Esophagus mucosa (tissue), 1 donor: ENCODE data around the gene KRT3. TPM values are rescaled to one million over a fixed set of nuclear protein-coding genes. Genes with fewer than 3 reads are reported as not detected.
"Not testable (repeated sequence)": the region's sequence is repeated elsewhere in the genome, so short reads cannot be mapped to it uniquely, and the experiment has no call there.

ENCODE experiments used
- ATAC-seq: fragments of 200-7000 bp; cut with Tn5 transposase; one replicate; pipeline ENCODE4 v1.9.1; 2020
- total RNA-seq: library from RNA; stranded (reverse); gene quantifications from one replicate; pipeline ENCODE4 v1.2.4, GENCODE V29; 2023
- donor health status: DM: yes; HTN: yes; CAD: no.

The KRT3 gene
- total RNA-seq, 1 donor from 2014 or later: 1.0 TPM

- ATAC-seq: peak; percentile 19
Observed at GRCh38 chr12:52798003-52798670, 2.2 kb upstream of the KRT3 start.

DNA sequence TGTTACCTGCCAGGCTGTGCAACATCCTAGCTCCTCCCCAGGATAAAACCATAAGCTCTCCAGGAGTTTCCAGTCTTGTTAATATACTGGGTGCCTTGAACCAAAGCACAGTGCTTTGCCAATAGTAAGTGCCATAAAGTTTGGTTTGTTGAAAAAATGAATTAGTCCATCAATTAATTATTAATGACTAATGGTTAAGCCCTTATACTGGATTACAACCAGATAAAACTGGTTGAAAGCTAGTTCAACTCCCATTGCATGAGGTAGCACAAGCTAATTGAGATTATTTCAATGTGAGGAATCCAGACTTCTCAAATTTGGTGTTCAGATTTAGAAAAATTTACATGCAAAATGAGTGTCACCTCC lies 1.6 kb upstream of the KRT3 start:
- ATAC-seq: no peak

DNA sequence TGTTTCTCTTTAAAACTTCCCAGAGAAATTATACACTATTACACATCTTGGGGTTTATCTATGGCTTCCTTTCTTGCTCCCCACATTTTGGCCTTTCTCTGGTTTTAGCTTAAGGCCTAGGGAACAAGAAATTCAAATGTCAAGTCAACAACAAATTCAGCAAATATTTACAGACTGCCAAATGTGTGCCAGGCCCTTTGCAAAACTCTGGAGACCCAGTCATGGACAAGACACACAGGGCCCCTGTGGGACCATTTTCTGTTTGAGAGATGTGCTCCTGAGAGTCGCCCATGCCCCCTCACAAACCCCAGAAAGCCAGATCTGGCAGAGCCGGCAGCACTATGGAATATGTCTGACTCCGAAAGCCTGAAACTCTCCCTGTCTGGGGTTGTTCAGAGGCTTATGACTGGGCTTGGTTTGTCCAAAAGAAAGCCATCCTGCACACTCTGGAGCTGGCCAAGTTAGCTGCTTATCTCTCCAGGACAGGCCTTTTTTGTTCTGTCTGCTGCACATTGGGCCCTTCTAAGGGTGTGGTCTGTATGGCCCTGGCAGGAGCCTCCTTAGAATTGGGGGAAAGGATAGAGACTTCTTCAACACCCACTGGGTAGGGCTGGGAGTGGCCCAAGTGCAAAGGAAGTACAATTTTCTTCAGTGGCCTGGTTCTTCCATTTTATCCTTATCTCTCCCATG lies 1.1 kb upstream of the KRT3 start:
- ATAC-seq: no peak

DNA sequence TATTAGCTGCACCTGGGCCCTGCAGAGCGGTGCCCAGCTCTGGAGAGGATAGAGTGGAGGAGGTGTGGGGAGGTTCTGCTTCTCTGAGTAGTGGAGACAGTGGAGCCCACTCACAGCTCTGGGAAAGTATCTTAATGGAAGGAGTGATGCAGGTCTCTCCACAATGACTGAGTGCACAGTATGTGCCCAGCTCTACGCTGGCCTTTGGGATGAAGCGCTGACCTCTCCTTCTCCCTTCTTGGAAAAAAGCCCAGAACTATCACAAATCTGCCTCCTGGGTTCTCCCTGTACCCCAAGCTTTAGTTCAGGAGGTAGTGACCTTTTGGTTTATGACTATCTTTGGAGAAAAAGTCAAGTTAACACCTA lies 495 bp upstream of the KRT3 start:
- ATAC-seq: no peak

GRCh38 chr12:52795332-52795674 lies 614 bp downstream of the KRT3 start:
- ATAC-seq: not testable (repeated sequence)

DNA sequence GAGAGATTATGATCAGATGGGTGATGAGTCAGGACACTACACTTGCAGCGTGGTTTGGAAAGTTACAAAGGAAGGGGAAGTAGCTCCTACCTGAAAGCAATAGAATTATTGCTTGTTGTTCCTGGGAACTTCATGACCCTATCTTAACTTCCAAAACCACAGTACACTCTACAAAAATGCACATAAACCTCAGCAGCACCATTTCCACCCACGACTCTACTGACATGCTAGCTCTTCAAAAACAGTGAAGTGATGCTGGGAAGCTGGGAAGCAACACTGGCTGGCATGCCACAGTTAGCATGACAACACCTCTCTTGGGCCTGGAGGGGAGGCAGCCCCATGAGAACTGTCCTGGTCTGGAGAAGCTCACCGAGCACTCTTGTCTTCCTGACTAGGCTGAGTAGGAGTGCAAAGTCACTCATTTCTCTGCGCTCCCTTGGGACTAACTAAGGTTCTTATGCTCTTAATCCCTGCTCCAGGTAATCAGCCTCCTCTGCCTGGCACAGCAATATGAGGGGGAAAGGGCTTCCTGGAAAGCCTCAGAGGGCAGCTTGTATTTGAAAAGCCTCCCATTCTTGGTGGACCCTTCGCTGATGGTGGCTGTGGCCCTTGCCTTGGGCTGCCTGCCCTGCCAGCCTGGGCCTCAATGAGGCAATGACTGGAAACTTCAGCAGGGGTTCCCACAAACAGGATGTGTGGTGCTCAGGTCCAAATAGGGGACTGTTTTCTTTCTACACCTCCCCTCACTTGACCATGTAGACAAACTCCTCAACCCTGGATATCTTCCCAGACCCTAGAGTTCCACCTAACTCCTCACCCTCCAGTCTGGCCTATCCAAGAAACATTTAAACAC lies 1.2 kb downstream of the KRT3 start:
- ATAC-seq: no peak

DNA sequence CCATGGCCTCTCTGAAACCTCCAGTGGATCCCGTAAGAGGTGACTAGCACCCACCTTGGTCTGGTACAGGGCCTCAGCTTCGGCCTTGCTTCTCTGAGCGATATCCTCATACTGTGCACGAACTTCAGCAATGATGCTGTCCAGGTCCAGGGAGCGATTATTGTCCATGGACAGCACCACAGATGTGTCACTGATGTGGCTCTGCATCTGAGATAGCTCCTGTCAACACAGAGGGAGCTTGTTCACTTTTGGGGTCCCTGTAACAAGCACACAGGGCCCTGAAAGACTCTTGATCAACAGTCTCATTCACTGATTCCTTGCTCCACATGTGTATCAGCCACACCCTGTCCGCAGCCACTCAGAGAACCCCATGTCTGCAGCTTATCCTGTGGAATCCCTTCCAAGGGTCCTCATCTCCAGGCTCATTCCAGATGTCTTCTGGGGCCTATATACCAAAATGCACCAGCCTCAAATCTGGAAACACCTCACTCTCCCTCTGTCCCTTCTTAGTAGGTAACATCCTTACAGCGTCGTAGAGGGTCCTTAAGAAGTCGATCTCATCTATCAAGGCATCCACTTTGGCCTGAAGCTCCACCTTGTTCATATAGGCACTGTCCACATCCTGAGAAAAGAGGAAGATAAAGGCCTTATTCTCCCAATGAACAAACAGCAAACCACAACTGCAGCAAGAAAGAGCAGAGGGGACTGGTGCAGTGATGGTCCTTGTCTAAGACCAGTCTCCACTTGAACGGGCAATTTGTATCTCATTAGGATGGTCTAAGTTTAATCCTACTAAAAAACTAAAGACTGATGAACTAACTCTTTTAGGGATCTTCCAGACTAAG lies 3.5 kb downstream of the KRT3 start:
- ATAC-seq: no peak

- ATAC-seq: no peak
Observed at GRCh38 chr12:52791271-52792184, 4.4 kb downstream of the KRT3 start.

DNA sequence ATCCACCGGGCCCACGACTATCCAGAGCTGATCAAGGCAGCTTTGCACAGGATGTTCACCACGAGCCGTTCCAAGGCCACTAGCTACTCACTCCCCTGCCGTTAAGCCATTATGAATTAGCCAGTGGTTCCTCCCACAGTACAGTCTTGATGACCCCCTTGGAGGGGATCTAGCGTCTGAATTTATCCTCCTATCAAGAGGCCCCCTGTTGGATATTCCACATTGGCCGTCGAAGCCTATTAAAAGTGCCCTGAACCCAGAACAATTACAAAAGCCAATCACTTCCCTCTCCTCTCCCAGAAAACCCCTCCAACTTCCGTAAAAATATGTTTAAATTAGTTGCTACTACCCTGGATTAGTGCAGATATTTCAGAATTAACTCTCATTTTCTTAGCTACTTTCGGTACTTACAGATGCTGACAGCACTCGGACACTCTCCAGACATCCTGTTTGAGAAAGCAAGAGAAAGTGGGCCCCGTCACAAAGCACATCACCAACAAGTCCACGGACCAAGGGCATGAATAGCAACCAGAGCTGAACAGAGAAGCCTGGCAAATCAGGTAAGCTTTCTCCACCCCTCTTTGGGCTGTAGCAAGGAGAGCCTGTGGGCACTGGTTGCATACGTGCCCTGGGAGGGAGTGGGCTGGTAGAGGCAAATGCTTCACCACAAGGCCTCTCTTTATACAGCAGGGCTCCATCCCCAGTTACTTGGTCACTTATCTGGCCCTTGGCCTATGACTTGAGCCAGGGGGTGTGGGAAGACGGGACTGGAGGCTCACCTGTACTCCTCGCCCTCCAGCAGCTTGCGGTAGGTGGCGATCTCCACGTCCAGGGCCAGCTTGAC lies 5.3 kb downstream of the KRT3 start:
- no peak for ATAC-seq

DNA sequence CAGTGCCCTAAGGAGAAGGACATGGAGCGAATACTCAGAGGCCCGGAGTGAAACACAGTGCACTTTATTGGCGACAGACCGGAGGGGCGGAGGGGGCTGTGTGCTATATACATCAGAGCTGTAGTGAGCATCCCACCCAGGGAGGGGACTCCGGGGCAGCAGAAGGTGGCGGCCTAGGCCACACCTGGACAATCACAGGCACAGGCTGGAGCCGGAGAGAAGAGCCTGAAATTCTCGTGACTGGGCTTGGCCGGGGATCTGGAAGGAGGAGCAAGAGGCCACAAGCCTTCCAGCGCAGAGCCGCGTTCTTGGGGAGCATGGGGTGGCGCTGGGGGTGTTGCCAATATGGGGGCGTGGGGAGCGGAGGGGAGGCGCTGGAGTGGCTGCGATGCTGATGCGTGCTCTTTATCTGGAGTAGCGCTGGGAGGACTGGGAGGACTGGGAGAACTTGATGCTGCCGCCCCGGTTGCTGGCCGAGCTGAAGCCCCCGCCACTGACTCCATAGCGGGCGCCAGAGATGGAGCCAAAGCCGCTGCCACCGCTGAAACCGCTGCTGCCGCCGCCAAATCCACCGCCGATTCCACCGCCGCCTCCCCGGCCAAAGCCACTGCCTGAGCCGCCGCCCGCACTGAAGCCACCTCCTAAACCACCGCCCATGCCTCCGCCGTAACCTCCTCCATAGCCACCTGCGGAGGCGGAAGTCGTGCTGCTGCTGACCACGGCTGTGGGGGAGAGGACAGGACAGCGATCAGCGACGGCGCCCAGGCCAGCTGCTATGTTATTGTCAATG lies 6.1 kb downstream of the KRT3 start:
- peak; percentile 54 for ATAC-seq

DNA sequence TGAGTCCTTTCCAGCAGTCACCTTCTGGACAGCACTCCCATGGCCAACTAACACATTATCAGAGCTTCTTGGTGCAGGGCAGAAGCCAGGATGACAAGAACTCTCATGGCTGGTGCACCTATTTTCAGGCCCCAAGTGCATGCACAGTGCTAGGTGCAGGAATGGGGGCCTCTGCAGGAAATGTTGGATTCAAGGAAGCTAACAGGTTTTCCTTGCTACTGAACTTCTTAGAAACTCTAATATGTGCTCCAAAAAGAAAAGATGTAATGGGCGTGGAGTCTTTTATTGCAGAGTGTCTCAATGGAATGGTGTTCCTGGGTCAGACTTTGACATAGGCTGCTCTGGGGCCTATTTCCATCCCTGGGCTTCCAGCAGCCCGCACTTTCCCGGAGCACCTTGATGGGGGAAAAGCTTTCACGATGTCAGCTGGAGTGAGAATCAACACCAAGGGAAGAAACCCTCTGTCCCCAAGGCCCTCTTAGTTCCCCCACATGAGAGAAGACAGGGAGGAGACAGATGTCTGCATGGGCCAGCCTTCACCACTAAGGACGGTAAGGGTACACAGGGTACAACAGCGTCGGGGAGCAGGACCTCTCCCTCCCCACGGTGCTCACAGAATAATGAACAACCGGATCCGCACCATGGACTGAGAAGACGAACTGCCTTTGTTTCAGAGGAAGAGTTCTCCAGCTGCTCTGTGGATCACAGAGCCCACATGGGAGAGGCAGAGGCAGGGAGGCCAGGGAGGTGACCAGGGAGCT lies 6.9 kb downstream of the KRT3 start:
- no peak for ATAC-seq

DNA sequence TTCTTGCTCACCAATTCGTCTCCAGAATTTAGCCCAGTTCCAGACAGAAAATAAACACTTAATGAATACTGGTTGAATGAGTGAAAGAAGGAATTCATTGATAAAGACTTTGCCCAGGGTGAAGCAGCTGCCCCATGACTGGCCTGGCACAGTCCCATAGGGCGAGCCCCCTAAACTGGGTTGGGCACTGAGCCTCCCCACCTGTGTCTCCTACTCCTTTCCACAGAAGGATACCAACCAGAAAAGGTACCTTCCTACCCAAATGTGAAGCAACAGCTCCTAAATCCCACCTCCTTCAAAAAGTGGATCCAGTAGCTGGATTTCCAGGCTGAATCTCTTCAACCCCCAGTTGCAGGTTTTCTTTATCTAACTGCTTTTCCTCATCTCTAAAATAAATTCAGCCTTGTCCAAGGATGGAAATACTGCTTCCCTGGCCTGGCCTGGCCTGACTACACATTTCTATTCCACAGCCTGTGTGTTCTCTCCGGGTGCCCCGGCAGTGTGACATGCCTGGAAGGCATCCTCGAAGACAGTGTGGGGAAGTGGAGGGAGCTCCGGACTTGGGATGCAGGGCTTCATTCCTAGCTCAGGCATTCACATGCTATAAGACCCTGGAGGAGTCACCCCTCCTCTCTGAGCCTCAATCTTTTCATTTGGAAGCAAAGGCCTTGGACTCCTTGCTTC lies 7.6 kb downstream of the KRT3 start:
- ATAC-seq: no peak

DNA sequence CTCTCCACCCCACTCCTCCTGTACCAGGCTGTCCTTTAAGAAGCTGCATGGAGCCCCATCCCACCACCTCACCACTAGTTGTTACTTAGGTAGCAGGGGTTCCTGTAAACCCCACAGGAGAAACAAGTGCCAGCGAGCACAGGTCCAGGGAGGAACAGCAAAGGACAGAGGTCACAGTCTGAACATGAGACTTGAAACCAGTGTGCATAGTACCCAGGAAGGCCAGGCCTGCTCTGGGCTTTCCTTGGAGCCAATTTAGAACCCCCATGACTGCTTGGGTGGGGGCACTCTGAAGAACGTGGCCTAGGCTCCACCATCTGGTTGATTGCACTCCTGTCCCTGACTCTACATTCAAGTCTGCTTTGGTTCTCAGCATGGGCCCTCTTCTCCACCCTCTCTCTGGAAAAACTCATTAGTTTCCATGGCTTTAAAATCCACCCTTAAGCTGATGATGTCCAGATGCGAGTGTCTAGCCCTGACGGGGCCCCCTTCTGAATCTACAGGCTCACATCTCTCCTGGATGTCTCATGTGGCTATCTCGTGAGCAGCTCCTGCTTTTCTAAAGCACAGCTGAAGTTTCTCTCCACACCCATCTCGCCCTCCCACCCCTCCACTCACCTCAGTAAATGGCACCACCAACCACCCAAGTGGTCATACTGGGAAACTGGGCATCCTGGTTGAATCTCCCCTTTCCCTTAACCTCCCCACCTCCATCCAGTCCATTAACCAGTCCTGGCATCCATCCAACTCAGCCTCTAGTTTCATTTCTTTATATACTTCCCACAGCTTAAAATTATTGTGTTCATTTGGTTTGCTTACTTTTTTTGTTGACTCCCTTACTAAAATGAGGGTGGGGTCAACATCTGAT lies 8.4 kb downstream of the KRT3 start:
- ATAC-seq: no peak

GRCh38 chr12:52784909-52785308 lies 11.0 kb downstream of the KRT3 start:
- no peak for ATAC-seq

DNA sequence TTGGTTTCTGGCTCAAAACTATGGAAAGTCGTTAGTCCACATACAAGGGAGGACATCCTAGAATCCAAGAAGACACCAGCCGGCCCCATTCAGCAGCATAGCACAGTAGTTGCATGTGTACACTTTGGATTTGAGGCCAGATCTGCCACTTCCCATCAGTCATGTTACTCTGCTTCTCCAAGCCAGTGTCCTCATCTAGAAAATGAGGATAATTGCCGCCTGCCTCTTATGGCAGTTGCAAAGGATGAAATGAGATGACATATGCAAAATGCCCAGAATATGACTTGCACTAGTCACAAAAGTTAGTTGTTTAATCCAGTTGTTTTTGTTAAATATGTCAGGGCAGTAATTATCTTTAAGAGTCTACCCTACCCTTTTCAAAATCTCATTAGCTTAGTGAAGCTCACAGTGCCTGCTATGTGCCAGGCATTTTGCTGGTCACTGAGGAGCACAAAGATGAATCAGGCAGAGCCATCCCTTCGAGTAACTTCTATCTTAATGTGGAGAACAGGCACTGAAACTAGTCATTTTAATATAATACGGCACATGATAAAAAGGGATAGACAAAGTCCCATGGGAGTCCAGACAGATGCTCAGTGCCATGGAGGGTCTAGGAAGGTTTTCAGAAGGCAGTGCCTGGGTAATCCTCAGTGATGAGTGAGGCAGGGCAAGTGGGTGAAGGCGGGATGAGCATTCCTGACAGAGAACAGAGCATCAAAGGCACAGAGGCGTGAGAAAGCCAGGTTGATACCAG lies 12.2 kb downstream of the KRT3 start:
- no peak for ATAC-seq

GRCh38 chr12:52782502-52782901 lies 13.4 kb downstream of the KRT3 start:
- ATAC-seq: no peak
